ENCODE measurements around the gene GTF2F2. TPM values are rescaled to one million over a fixed set of nuclear protein-coding genes. Genes with fewer than 3 reads are reported as not detected.
"Not testable (repeated sequence)": the region's sequence is repeated elsewhere in the genome, so short reads cannot be mapped to it uniquely, and the experiment has no call there.

GTF2F2 gene
- polyA plus RNA-seq, 3 donors from 2014 or later, result 4.5 to 9.4 (median 9.3) TPM

DNA sequence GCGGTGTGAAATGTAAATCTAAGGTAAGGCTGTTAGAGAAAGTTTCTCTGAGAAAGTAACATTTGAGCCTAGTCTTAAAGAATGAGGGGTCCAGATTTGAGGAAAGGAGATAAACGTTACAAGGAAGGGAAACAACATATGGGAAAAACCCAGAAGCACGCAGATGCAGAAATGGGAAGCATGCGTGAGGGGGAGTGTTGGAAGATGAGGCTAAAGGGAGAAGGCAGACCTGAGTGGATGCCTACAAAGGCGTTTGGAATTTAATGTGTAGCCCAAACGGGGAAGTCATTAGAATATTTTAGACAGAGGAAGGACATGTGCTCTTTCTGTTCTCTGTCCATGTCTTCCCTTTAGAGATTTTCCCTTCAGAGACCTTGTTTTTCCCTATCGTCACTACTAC, 159.7 kb downstream of the GTF2F2 start:
- Mint-ChIP-seq H3K27me3 (ENCODE audit: low read depth in 3 of 3) (no peaks in the 10 kb centered on the region), H3K9me3 (no peaks in the 10 kb centered on the region), H3K4me1 (no peaks in the 10 kb centered on the region), H3K36me3 (peaks cover 7 to 21% (median 7%) of the 10 kb centered on the region in 3 donors), H3K4me3 (no peak overlapping the region), H3K27ac (peak overlapping the region in 1 of 6 donors; percentile 45)
- no peak for DNase-seq

DNA sequence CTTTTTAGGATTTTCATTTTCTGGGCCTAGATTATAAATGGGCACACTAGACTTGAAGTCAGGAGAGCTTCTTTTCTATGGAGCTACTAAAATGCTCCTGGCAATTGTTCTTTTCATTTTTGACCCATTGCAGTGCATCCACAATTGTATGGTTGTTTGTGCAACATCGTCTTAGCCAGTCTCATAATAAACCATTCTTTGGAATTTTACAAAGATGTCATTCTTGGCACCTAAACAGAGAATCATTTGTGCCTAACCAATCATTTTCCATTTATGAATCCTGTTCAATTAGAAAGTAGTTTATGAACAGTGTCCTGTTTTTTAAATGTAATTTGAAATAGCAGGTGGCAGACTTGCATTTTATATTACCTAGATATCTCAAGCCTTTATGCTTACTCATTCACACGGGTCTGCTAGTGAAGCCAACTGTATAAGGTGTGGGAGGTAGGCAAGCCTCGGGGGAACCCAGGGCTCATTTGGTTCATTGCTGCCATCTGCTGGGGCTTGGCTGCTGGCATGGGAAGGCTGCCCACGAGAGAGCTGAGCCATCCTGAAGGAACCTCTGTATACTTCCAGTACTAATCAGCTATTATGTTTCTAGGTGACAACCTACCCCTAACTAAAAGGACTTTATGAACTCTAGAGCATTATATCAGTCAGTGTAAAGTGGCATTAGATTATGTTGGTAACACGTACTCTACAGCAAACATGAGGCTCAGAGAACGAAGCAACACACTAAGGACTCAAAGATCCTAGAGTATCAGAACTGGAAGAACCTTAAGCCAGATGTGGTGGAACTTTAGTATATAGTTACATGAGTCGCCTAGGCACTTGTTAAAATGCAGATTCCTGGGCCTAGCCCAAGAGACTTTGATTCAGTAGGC, 160.7 kb downstream of the GTF2F2 start:
- H3K9me3 Mint-ChIP-seq, result no peaks in the 10 kb centered on the region
- no peak overlapping the region for H3K27ac Mint-ChIP-seq
- H3K27me3 Mint-ChIP-seq (ENCODE audit: low read depth in 3 of 3), result no peaks in the 10 kb centered on the region
- peak in 1 of 3 donors; percentile 28 for DNase-seq
- H3K36me3 Mint-ChIP-seq, result peaks cover 10 to 21% (median 10%) of the 10 kb centered on the region in 3 donors
- no peaks in the 10 kb centered on the region for H3K4me1 Mint-ChIP-seq
- H3K4me3 Mint-ChIP-seq, result no peak overlapping the region

DNA sequence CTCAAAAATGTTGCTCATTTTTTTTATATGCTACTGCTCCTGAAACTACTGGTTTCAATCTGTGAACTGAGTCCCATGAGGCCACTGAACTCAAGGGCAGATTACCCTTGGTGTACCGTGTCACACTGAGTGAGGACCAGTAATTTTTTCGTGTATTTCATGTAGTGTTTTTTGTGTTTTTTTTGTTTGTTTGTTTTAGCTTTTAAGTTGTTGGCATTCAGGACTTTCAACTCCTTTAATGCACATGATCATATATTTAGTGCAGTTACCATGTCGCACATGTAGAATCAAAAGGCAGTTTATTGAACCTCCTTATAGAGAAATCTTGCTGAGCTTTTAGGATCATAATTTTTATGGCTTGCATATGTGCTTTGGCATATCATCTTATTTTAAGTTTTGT, 162.7 kb downstream of the GTF2F2 start:
- Mint-ChIP-seq H3K27ac (peak overlapping the region in 1 of 6 donors; percentile 27), H3K36me3 (peaks cover 8 to 18% (median 8%) of the 10 kb centered on the region in 3 donors), H3K4me1 (no peaks in the 10 kb centered on the region), H3K4me3 (no peak overlapping the region), H3K9me3 (no peaks in the 10 kb centered on the region), H3K27me3 (ENCODE audit: low read depth in 3 of 3) (peaks cover 0 to 1% (median 0%) of the 10 kb centered on the region in 3 donors)
- no peak for DNase-seq

DNA sequence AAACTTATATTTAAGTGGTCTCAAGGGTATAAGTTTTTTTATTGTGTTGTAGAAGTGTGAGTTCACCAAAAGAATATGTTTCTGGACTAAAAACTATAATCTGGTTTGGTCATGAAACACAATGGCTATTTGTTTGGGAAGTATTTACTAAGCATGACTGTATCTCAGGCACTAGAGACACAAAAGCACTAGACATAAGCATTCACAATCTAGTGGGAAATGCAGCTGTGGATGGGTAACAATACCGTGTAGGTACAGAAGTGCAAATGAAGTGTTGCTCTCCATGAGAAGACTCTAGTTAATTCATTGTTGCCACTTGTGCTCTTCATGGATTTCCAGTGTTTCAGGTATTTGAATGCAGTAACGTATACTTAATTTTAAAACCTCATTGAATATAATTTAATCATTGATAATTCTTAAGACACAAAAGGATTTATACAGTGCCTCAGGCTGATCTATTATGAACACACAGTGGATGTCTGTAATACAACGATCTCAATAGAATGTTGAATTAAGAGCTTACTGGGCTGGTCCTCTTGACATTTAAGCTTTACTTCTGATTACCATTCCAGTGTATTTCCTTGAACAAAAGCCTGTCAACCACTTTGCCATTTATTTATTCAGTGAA, 169.7 kb downstream of the GTF2F2 start:
- H3K4me3 Mint-ChIP-seq, result no peak overlapping the region
- no peak overlapping the region for H3K27ac Mint-ChIP-seq
- no peak for DNase-seq
- peaks cover 5 to 14% (median 8%) of the 10 kb centered on the region in 3 donors for H3K36me3 Mint-ChIP-seq
- H3K4me1 Mint-ChIP-seq, result no peaks in the 10 kb centered on the region
- H3K9me3 Mint-ChIP-seq, result no peaks in the 10 kb centered on the region
- peaks cover 0 to 6% (median 0%) of the 10 kb centered on the region in 3 donors for H3K27me3 Mint-ChIP-seq (ENCODE audit: low read depth in 3 of 3)

DNA sequence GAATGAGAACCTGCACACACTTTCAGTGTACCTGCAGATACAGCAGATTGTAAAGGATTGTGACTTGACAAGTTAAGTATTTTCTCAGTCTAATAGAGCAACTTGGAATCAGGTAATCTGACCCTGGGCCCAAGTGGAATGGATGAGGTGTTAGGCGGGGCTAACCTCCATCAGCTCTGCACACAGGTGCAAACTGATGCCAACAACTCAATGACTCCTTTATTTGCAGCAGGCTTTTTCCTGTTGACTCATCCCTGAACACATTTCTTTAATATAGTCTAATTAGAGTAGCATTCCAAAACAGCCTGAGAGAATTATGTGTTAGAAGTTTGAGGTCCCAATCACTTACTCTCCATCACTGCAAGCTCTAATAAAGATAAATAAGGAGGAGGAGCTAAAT, 171.9 kb downstream of the GTF2F2 start:
- no peak for DNase-seq
- H3K27ac Mint-ChIP-seq, result no peak overlapping the region
- H3K36me3 Mint-ChIP-seq, result peaks cover 5 to 11% (median 5%) of the 10 kb centered on the region in 3 donors
- peaks cover 0 to 4% (median 2%) of the 10 kb centered on the region in 3 donors for H3K27me3 Mint-ChIP-seq (ENCODE audit: low read depth in 3 of 3)
- H3K4me3 Mint-ChIP-seq, result no peak overlapping the region
- H3K4me1 Mint-ChIP-seq, result peaks cover 10 to 13% of the 10 kb centered on the region in 2 donors
- no peaks in the 10 kb centered on the region for H3K9me3 Mint-ChIP-seq

DNA sequence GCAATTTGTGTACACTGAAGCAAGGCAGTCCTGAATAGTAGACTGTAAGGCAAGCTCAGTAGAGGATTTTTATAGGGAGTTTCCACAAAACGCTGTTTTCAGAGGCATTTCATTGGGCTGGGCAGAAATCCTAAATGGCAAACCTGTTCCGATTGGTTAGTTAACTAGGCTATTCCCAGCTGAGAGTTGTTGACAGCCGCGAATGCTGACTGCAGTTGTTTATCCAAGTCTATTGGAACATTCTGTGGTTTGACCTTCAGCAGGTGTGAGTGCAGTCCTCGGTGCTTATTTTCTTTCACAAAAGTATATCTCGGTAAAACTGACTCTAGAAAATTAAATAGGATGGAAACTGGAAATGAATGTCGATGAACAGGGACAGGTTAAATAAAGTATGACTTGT, 175.2 kb downstream of the GTF2F2 start:
- no peak for DNase-seq
- peaks cover 37 to 44% of the 10 kb centered on the region in 2 donors for H3K4me1 Mint-ChIP-seq
- H3K4me3 Mint-ChIP-seq, result peak overlapping the region in 1 of 5 donors; percentile 8
- H3K9me3 Mint-ChIP-seq, result no peaks in the 10 kb centered on the region
- peaks cover 0 to 5% (median 4%) of the 10 kb centered on the region in 3 donors for H3K27me3 Mint-ChIP-seq (ENCODE audit: low read depth in 3 of 3)
- peaks cover 0 to 6% (median 0%) of the 10 kb centered on the region in 3 donors for H3K36me3 Mint-ChIP-seq
- H3K27ac Mint-ChIP-seq, result peak overlapping the region in 1 of 6 donors; percentile 43

DNA sequence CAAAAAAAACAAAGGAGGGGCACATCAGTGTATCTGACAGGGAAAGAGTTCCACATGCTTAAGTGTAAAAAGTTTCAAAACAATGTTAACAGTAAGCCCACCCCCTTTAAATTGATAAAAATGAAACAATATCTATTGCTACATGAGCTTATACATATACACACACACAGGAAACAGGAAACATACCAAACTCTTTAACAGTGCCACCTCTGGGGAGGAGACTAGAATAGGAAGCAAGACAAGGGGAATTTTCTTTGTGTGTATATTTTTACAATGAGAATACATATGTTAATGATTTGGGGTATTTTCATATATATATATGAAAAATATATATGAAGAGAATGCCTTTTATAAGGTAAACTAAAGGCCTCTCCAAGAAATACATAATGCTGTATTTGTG, 175.9 kb downstream of the GTF2F2 start:
- H3K27ac Mint-ChIP-seq, result peak overlapping the region; percentile 34 to 84 (median 49)
- H3K9me3 Mint-ChIP-seq, result no peaks in the 10 kb centered on the region
- H3K36me3 Mint-ChIP-seq, result peaks cover 0 to 1% (median 0%) of the 10 kb centered on the region in 3 donors
- DNase-seq, result no peak
- peaks cover 3 to 6% (median 5%) of the 10 kb centered on the region in 3 donors for H3K27me3 Mint-ChIP-seq (ENCODE audit: low read depth in 3 of 3)
- H3K4me3 Mint-ChIP-seq, result peak overlapping the region in 1 of 5 donors; percentile 53
- H3K4me1 Mint-ChIP-seq, result peaks cover 43 to 51% of the 10 kb centered on the region in 2 donors

DNA sequence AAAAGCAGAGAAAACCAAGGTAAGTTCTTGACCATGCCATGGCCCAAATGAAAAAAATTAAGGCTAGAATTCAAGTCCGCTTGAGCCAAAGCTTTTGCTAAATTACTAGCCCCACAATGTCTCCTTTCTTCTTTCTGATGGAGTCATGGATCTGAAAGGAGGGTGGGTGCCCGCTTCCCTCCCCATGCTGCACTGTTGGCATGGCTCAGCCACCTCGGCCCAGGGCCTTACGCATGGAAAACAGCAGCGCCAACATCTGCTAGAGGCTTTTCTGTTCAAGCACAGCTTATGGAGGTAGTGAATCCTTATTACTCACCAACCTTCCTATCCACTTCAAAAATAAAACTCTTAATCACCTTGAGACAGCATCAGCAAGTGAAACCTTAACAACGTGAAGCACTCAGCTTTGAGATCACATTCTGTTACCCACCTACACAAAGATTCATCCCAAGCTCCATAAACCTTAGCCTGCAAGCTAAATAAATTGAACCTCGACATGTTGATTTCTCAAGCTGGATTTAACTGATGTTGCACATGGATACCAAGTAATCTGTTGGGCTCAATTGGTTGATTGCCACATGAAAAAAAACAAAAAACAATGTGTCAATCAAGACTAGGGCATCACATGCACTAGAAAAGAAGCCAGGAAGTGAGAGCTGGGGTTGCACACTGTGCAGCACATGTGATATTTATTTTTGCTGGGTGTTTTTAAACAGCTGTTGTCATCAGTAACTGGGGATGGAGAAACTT, 177.3 kb downstream of the GTF2F2 start:
- Mint-ChIP-seq H3K4me3 (peak overlapping the region in 4 of 5 donors; percentile 3 to 27 (median 22)), H3K27me3 (ENCODE audit: low read depth in 3 of 3) (peaks cover 4 to 8% (median 6%) of the 10 kb centered on the region in 3 donors), H3K9me3 (no peaks in the 10 kb centered on the region), H3K27ac (peak overlapping the region; percentile 27 to 76 (median 64)), H3K4me1 (peaks cover 44 to 54% of the 10 kb centered on the region in 2 donors), H3K36me3 (no peaks in the 10 kb centered on the region)
- DNase-seq, result no peak

DNA sequence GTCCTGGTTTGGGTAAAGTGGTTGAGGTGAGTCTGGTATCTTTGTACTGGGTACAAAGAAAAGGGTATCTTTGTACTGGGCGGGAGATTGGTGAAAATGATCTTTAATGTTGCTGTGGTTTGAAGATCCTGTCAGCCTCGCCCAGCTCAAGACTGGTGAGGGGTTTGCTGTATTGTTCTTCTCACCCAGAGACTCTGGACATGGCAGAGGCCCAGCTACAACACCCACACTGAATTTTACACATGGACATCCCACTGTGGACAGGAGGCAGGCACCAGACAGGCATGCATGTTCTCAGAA, 177.8 kb downstream of the GTF2F2 start:
- Mint-ChIP-seq H3K36me3 (no peaks in the 10 kb centered on the region), H3K4me3 (peak overlapping the region; percentile 1 to 24 (median 11)), H3K27me3 (ENCODE audit: low read depth in 3 of 3) (peaks cover 4 to 8% (median 6%) of the 10 kb centered on the region in 3 donors), H3K9me3 (no peaks in the 10 kb centered on the region), H3K27ac (peak overlapping the region; percentile 27 to 76 (median 64)), H3K4me1 (peaks cover 44 to 54% of the 10 kb centered on the region in 2 donors)
- peak; percentile 28 to 37 (median 34) for DNase-seq

DNA sequence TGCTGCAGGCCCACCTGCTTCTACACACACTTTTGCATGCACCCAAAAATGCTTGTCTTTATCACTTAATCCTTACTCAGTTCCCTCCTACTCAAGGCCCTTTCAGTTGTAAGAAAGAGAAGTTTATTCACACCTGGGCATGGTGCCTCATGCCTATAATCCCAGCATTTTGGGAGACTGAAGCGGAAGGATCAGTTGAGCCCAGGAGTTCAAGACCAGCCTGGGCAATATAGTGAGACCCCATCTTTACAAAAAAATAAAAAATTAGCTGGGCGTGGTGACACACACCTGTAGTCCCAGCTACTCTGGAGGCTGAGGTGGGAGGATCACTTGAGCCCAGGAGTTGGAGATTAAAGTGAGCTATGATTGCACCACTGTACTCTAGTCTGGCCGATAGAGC, 178.2 kb downstream of the GTF2F2 start:
- Mint-ChIP-seq H3K4me1 (peaks cover 44 to 54% of the 10 kb centered on the region in 2 donors), H3K4me3 (peak overlapping the region in 1 of 5 donors; percentile 1), H3K27ac (peak overlapping the region; percentile 27 to 76 (median 64))
- DNase-seq; H3K36me3 Mint-ChIP-seq; H3K9me3 Mint-ChIP-seq; H3K27me3 Mint-ChIP-seq (ENCODE audit: low read depth in 3 of 3): not testable (repeated sequence)

DNA sequence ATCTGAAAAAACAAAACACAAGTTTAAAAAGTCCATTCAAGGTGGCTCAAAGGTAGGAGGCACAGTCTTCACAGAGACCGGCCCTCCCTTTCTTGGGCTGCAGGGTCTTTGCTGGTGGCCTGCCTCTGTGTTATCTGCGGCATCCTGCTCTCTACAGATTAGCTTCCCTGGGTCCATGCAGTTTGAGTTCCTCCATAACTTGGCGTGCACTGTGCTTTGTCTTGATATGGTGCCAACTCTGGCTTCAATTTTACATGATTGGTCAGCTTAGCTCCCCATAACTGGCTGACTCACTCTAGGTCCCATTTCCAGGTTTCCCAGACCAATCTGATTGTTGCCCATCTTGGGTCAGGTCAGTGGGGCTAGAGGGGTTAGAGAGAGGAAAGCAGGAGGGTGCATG, 178.9 kb downstream of the GTF2F2 start:
- H3K9me3 Mint-ChIP-seq, result no peaks in the 10 kb centered on the region
- DNase-seq, result no peak
- peaks cover 44 to 54% of the 10 kb centered on the region in 2 donors for H3K4me1 Mint-ChIP-seq
- peak overlapping the region in 5 of 6 donors; percentile 46 to 75 (median 59) for H3K27ac Mint-ChIP-seq
- H3K36me3 Mint-ChIP-seq, result no peaks in the 10 kb centered on the region
- H3K27me3 Mint-ChIP-seq (ENCODE audit: low read depth in 3 of 3), result peaks cover 6 to 8% (median 8%) of the 10 kb centered on the region in 3 donors
- H3K4me3 Mint-ChIP-seq, result peak overlapping the region in 1 of 5 donors; percentile 43

DNA sequence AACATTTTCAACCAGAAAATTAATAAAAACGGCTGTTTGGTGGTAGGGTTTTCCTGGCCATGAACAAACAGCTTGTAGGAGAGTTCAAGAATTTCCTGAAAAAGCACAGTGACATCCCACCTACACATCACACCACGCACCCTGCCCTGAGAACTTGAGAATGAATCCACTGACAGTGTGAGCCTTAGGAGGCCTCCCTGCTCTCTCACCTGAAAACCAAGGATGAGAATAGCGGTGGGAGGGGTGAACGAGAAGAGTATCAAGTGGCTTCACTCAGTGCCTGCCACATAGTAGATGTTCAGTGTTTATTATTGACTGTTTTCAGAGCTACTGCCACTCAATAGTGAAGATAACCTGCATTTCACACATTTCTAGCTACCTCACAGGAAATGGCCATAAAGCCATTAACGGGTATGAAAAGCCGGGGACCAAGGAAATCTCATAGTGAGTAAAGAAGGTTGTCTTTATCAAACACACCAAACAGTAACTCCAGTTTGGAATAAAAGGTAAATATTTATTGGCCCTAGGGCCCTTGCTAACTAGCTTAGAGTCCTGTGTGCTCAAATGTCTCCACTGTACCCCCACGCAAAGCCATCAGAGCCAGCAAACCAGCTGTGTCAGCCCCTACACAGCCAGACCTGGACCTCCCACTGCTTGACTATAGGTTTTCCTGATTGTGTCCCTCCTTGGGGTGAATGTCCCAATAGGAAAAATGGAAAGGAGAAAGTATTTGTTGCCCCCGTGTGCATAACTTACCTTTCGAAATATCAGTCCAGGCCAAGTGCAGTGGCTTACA, 180.1 kb downstream of the GTF2F2 start:
- H3K9me3 Mint-ChIP-seq, result no peaks in the 10 kb centered on the region
- peak overlapping the region; percentile 2 to 43 (median 4) for H3K4me3 Mint-ChIP-seq
- H3K4me1 Mint-ChIP-seq, result peaks cover 44 to 54% of the 10 kb centered on the region in 2 donors
- peak overlapping the region in 5 of 6 donors; percentile 50 to 69 (median 55) for H3K27ac Mint-ChIP-seq
- H3K27me3 Mint-ChIP-seq (ENCODE audit: low read depth in 3 of 3), result peaks cover 1 to 12% (median 8%) of the 10 kb centered on the region in 3 donors
- H3K36me3 Mint-ChIP-seq, result no peaks in the 10 kb centered on the region
- peak in 1 of 3 donors; percentile 17 for DNase-seq

DNA sequence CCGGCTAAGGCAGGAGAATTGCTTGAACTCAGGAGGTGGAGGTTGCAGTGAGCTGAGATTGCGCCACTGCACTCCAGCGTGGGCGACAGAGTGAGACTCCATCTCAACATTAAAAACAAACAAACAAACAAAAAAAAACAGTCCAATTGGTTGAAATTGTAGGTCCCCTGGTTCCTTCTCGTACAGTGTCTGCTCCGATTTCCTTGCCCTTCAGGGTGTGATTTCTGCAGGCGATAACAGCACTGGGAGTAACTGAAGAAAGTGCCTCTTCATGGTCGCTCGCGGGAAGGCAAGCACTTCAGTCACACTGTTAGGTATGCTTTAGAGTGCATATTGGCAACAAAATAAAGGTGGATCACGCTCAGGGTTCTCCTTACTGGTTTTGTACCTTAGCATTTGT, 181.0 kb downstream of the GTF2F2 start:
- Mint-ChIP-seq H3K36me3 (no peaks in the 10 kb centered on the region), H3K4me1 (peaks cover 41 to 50% of the 10 kb centered on the region in 2 donors), H3K9me3 (no peaks in the 10 kb centered on the region), H3K4me3 (no peak overlapping the region), H3K27me3 (ENCODE audit: low read depth in 3 of 3) (peaks cover 1 to 12% (median 8%) of the 10 kb centered on the region in 3 donors), H3K27ac (peak overlapping the region in 1 of 6 donors; percentile 64)
- DNase-seq, result no peak

All from immature natural killer cell (primary cell).